ENCODE measurements around the gene SYT7. TPM values are rescaled to one million over a fixed set of nuclear protein-coding genes. Genes with fewer than 3 reads are reported as not detected.

Gene SYT7
- total and polyA plus RNA-seq, 2 of the 8 experiments (the other 6 are each of a cell fraction or from before 2014, with no cell fraction given) = 9.6 to 10.5 TPM

GRCh38 chr11:61578819-61579675 lies 1.8 kb downstream of the SYT7 start:
- Histone ChIP-seq H3K79me2 (ENCODE audit: control insufficient read depth in 1 of 2, insufficient read depth in 2 of 2, low read length in 2 of 2) (no peaks in the 10 kb centered on the region), H3K4me2 (ENCODE audit: insufficient read depth in 1 of 2, low read depth in 2 of 2, low read length in 2 of 2) (peak overlapping the region; percentile 75 to 96), H3K18ac (ENCODE audit: extremely low read depth, low read length) (no peak overlapping the region), H2BK120ac (replicated peaks; ENCODE audit: low read depth, low read length) (no peak overlapping the region), H4K20me1 (replicated peaks in 1 of 2; ENCODE audit: control insufficient read depth in 1 of 2, insufficient read depth in 2 of 2, low read length in 2 of 2) (peaks cover 0 to 21% of the 10 kb centered on the region in 2 experiments), H2BK20ac (ENCODE audit: low read length) (no peak overlapping the region), H3K14ac (ENCODE audit: insufficient read length) (no peak overlapping the region), H3K79me1 (ENCODE audit: low read depth, low read length) (no peaks in the 10 kb centered on the region; the same call in 1 of the 2 replicates), H3K4ac (replicated peaks; ENCODE audit: insufficient read length, low read depth, low read length) (no peak overlapping the region), H2BK15ac (ENCODE audit: low read length) (peak overlapping the region; percentile 40; the same call in 1 of the 2 replicates), H3K4me1 (replicated peaks in 1 of 4; ENCODE audit: control insufficient read depth in 3 of 4, insufficient read depth in 4 of 4, low read length in 3 of 4) (peaks cover 4 to 39% (median 33%) of the 10 kb centered on the region in 4 experiments), H2AFZ (ENCODE audit: low read length) (no peak overlapping the region), H3K56ac (replicated peaks; ENCODE audit: insufficient read length, low read depth, low read length) (no peak overlapping the region), H3K23ac (ENCODE audit: insufficient read length) (no peak overlapping the region), H2AK5ac (ENCODE audit: low read depth, low read length) (peak overlapping the region; percentile 43; the same call in 1 of the 2 replicates), H4K5ac (ENCODE audit: insufficient read length, low read depth, low read length) (no peak overlapping the region), H4K91ac (replicated peaks; ENCODE audit: insufficient read length, low read length) (no peak overlapping the region), H2BK12ac (ENCODE audit: low read depth, low read length) (peak overlapping the region; percentile 84; the same call in 1 of the 2 replicates), H2BK5ac (ENCODE audit: low read depth, low read length) (peak overlapping the region; percentile 37; the same call in 1 of the 2 replicates), H3K9me3 (ENCODE audit: insufficient read depth in 2 of 2, low read depth in 1 of 2, low read length in 1 of 2) (no peaks in the 10 kb centered on the region), H4K8ac (ENCODE audit: extremely low read depth, insufficient read depth, low read length) (no peak overlapping the region), H3K27ac (ENCODE audit: low read depth, low read length) (no peak overlapping the region), H3K23me2 (ENCODE audit: low read depth, low read length) (peaks cover 10% of the 10 kb centered on the region), H3K9ac (replicated peaks in 1 of 4; ENCODE audit: extremely low read depth in 1 of 4, low read depth in 3 of 4, low read length in 3 of 4) (no peak overlapping the region; a peak in 1 of 7 replicates), H3K27me3 (replicated peaks in 1 of 4; ENCODE audit: control insufficient read depth in 3 of 4, extremely low read depth in 1 of 4, insufficient read depth in 3 of 4, low read length in 3 of 4) (peaks cover 2 to 31% (median 25%) of the 10 kb centered on the region in 4 experiments), H3K4me3 (ENCODE audit: extremely low read depth in 1 of 4, insufficient read depth in 2 of 4, low read depth in 3 of 4, low read length in 4 of 4) (peak overlapping the region in 3 of 4 experiments; percentile 29 to 85 (median 61); a peak in 4 of 8 replicates), H3K36me3 (ENCODE audit: control insufficient read depth in 2 of 4, insufficient read depth in 4 of 4, low read length in 3 of 4) (no peaks in the 10 kb centered on the region)
- FAIRE-seq (no peak), DNase-seq (ENCODE audit: low read depth in 1 of 2, low spot score in 2 of 2) (peak in 1 of 2 experiments; percentile 54)
- CTCF ChIA-PET (ENCODE audit: partially characterized antibody) = interaction anchor here (0.6 to 8.7 kb wide), 20 partner anchors 8 to 886 kb away, joined by 3 to 146 read pairs (median 6); partner anchors contain the start of genes CPSF7 and SDHAF2
- POLR2A ChIA-PET (ENCODE audit: partially characterized antibody) = interaction anchor here (0.9 to 1.5 kb wide), 2 partner anchors 9 to 48 kb away, joined by 3 to 6 read pairs; no protein-coding TSS in a partner anchor
- WGBS, 2 experiments (ENCODE audit: extremely low coverage in 1 of 2, insufficient coverage in 1 of 2, insufficient read length in 1 of 2, insufficient replicate concordance in 2 of 2, low coverage in 1 of 2, low lambda C conversion rate in 2 of 2, missing lambda C conversion rate in 1 of 2) = 77% methylated on average over 15 of the region's 15 CpGs; no CpG with 5 or more reads in 1 of the 2 experiments
- TF ChIP-seq GABPA (IDR thresholded peaks at IDR 0.05; ENCODE audit: borderline replicate concordance, insufficient read depth, low read length) (no peak), CTCF (IDR thresholded peaks at IDR 0.05; ENCODE audit: control extremely low read depth in 1 of 3, insufficient read depth in 1 of 3, low read depth in 1 of 3, low read length in 3 of 3) (peak in 2 of 3 experiments; percentile 32 to 39; a peak in 3 of 4 replicates), RAD21 (IDR thresholded peaks at IDR 0.05 in 1 of 2, conservative IDR thresholded peaks at IDR 0.05 in 1 of 2; ENCODE audit: low read depth in 2 of 2, low read length in 2 of 2) (peak in 1 of 2 experiments; percentile 12; a peak in 1 of 4 replicates), CHD2 (IDR thresholded peaks at IDR 0.05; ENCODE audit: low read length) (no peak), RFX5 (IDR thresholded peaks at IDR 0.05; ENCODE audit: borderline replicate concordance, low read depth, low read length) (no peak), E2F6 (IDR thresholded peaks at IDR 0.05) (no peak)

Data from H1 (cell line).